HG03060 (cell line): ENCODE data around the gene ARHGEF17.

Experiments
- ATAC-seq: cut with Tn5 transposase; IDR thresholded peaks from one replicate; pipeline ENCODE4 v1.9.1; 2021; ENCODE audit warnings: low read depth, moderate number of reproducible peaks; ENCODE audit not compliant: unreplicated experiment

Gene ARHGEF17

GRCh38 chr11:73327812-73328364 is 19.8 kb downstream of the ARHGEF17 start:
- ATAC-seq, result no peak

DNA sequence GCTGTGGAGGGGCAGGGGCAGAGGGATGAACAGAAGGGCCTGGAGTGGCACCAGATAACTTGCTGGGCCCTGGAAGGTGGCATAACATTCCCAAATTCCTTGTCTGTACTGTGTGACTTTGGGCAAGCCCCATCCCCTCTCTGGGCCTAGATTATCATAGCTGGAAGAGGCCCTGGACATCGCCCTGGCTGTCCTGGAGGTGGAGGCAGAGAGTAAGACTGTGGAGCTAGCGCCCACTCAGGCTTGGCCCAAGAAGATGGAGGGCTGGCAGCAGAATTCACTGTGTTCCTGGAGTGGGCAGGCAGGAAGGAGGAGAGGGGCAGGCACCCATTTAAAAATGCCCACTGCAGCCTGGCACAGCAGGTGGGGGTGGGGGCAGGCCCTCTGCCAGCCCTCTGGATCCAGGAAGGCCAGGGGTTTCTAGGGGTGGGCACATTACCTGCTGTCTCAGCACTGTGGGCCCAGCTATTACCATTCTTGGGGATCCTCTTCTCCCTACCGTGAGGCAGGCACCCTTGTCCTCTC is 22.6 kb downstream of the ARHGEF17 start:
- no peak for ATAC-seq

DNA sequence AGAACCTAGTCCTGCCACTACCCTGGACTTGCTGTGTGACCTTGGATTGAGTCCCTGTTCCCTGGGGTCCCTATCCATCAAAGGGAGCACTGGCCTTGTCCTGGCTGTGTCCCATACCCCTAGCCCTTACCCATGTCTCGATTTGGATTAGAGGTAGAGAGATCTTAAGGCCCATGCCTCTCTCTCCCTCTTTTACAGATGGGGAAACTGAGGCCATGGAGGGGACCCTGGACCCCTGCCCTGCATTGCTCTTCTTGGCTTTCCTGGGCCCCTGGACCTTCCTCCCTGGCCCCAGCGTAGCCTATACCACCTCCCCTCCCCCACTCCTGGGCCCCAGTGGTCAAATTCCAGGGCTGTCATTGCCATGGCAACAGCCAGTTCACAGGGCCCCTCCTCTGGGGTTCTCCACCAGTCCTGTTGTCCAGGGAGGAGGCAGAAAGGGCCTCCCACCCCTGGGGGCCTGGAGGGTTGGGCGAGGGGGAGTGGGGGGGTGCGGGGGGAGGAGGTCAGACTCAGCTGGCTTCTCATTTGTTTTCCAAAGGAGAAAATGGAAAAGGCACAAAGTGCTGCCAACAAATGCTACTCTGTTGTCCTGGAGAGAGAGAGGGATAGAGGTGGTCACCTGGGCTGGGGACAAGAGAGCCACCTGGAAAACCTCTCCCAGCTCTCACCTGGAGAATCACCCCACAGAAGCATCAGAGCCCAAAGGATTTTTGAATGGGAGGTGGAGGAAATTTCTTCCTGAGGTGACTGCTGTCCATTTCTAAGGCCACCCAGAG is 23.3 kb downstream of the ARHGEF17 start:
- no peak for ATAC-seq

- ATAC-seq, result no peak
These were observed 25.1 kb downstream of the ARHGEF17 start for GRCh38 chr11:73333173-73333572.

DNA sequence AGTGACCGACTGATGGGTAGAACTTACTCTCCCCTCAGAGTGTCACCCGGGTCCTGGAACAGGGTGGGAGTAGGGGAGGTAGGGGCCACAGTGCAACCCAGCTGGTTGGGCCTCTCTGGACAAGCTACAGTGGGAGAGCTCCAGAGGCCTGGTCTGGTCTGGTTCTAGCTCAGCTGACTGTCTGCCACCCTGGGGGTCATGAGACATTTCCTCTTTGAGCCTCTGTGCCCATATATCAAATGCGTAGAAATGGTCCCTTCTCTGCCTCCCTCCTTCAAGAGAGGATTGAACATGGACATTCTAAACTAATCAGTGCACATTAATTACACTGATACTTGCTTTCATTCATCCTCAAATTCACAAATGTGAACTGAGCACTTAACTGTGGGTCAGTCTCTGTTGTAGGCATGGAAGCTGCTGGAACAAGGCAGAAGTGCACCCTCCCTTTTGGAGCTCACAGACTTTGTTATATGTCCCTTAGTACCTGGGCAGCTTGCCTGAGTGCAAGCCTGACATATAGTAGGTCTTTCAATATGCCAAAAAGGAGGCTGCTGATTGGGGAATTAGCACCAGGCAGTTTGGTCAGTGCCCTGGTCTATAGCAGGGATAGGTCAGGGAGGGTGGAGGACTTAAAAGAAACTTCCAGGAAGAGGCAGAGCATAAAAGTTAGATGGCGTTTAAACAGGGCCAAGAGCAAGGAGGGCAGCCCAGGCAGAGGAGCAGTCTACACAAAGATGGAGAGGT is 25.7 kb downstream of the ARHGEF17 start:
- ATAC-seq, result no peak

DNA sequence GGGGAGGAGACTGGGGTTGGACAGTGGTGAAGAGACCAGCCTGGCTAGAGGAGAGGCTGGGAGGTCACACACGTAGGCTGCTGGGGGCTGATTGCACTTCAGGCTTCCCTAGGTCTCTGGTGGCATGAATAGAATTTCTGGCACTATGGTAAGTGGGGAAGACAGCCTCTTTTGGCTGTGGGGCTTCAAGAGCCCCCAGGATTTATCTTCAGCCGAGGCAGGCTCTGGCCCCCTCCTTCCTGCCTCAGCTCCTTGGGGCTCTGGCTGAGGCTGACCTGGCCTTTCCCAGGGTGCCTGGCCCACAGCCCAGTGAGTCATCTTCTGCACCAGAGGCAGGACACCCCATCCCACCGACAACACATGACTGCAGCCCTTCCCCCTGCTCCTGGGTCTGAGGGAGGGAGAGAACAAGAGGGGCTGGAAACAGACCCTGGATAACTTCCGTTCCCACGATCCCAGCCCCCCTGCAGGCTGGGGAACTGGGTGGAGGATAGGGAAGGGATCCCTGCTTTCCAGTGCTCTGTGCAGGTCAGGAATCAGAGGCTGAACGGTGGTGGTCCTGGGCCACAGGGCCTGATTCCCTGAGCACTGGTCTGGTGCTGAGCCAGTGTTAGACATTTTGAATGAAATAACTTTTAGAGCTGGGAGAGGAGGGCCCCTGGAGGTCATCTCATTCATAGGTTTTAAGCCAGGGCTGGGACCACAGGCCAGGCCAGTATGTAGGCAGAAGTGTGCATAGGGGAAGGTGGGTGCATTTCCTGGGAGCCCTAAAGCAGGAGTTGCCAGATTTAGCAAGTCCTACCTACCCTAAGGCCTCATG is 26.5 kb downstream of the ARHGEF17 start:
- no peak for ATAC-seq

DNA sequence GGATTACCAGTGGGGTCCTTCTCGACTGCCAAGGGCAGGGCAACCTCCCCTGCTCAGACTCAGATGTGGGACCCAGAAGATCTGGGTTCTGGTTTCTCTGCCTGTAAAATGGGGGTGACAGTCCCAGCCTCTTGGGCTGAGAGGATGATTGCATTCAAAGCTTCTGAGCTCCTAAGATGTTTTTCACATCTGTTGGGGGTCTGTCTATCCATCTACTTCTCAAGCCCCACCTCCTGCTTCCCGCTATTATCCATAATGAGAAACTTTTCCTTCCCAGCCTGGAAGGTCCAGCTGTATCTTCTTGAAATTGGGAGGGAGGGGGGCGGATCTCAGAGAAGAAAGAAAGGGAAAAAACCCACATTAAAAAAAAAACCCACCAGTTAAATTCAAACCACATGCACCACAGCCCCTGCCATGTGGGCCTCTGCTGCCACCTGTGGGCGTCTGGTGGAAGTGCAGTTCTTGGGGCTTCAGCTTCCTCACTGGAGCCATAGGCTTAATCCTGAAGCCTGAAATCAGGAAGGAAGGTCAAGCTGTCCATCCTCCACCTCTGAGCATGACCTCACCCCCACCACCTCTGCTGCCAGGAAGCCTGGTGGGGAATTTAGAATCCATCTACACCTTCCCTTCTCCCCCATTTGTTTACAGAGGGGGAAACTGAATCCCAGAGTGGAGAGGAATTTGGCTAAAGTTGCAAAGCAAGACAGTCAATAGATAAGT is 27.3 kb downstream of the ARHGEF17 start:
- no peak for ATAC-seq

DNA sequence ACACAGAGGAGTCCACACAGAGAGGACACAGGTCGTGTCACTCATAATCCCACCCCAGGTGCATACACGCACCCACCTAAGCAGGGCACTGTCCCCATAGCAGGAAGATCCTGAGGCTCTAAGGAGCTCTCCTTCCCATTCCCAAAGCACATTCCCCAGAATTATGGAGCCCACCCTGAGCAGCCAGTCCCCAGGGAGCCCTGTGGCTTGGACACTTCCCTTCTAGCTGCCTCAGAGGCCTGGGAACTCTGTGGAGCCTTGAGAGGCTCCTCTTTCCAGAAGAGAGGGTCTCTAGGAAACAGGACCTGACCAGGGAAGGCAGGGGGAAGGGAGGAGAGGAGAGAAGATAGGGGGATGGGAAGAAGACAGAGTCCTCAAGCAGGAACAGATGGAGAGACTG is 29.8 kb downstream of the ARHGEF17 start:
- no peak for ATAC-seq

DNA sequence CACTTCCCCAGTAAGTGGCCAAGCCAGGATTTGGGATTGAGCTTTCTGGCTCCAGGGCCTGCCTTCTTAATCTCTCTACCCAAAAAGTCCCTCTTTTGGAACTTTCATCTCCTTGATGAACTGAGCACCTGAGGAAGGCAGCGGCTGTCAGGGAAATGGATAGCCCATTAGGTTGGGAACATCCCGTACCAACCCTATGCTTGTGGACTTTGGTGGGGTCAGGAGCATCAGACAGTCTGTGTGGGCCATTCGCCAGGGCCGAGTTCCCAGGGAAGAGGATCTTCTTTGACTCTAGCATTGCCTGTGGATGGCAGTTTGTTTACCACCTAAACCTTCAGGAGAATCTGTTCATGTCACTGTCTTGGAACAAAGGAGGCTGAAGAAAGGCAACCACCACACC is 30.2 kb downstream of the ARHGEF17 start:
- no peak for ATAC-seq

DNA sequence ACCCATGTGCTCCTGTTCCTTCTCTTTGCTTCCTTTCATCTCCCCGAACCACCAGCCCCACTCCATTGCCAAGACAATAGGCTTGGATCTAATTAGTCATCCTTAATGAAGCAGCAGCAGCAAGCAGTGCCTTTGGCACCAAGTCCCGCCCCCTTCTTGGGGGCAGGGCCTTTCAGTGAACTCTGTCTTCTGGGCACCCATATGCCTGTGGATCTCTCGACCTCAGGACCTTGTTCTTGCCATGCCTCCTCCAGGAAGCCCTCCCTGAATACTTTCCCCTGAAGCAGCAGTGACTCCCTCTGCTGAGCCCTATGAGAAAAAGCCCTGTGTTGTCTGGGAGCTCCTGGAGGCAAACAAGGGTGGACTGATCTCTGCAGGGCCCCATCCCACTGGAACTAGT is 32.1 kb downstream of the ARHGEF17 start:
- no peak for ATAC-seq

GRCh38 chr11:73342633-73343032 is 34.6 kb downstream of the ARHGEF17 start:
- ATAC-seq, result no peak

- no peak for ATAC-seq
These were observed 35.2 kb downstream of the ARHGEF17 start for GRCh38 chr11:73343076-73343873.

DNA sequence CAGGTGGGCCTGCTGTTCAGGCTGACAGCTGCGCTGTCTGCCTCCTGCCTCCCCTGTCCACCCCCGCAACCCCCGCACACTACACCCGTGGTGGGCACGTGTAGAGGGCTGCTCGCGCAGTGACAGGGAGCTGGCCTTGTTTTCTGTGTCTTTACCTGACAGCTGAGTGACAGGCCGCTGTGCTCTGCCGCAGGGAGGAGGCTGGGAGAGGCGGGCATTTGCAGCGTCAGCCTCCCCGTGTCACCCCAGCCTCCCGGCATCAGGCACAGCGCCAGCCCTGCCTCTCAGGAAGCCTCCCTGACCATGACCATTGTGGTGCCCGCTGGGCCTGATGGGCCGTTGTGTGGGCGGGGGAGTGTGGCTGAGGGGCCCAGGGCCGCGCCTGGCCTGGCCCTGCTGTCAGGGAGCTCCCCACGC is 36.1 kb downstream of the ARHGEF17 start:
- no peak for ATAC-seq

- no peak for ATAC-seq
These were observed 37.5 kb downstream of the ARHGEF17 start for GRCh38 chr11:73345481-73346160.

GRCh38 chr11:73346186-73346935 is 38.3 kb downstream of the ARHGEF17 start:
- no peak for ATAC-seq

GRCh38 chr11:73347067-73347466 is 39.0 kb downstream of the ARHGEF17 start:
- ATAC-seq, result no peak

- ATAC-seq, result no peak
These were observed 40.8 kb downstream of the ARHGEF17 start for GRCh38 chr11:73348838-73349237.

DNA sequence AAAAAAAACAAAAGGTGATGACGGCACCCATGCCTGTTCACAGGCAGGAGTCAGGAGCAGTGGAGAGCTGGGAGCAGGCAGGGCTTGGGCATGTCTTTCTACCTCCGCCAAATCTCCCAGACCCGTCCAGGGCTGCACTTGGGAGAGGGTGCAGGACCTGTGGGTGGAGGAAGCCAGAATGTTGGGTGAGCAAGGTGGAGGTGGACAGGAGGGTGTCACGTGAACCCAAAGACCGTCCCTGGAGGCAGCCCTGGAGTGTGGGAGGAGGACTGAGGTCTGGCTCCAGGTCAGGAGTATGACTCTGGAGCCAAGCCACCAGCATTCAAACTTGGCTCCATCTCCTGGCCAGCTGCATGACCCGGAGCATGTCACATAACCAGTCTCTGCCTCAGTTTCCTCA is 41.6 kb downstream of the ARHGEF17 start:
- no peak for ATAC-seq
